ENCODE results near the gene TTLL8. TPM values are rescaled to one million over a fixed set of nuclear protein-coding genes. Genes with fewer than 3 reads are reported as not detected.

Gene TTLL8
- total RNA-seq, 2 donors from 2014 or later = not detected

DNA sequence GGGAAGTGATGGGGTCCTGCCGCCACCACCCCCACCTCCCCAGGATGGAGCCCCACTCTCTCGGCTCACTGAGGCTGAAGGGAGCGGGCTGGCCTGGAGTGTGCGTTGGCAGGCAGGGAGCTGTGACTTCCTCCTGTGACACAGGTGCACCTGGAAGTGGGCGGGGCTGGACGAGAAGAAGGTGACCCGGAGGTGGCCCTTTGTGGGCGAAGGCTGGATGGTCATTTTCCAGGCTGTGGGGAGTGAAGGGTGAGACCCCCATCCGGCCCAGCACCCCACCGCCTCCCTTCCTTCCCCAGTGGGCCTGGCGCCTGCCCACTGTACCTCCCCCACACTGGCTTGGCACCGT lies 60.9 kb downstream of the TTLL8 start:
- peak; percentile 87 for DNase-seq
- Histone ChIP-seq H3K27me3 (peaks cover 10% of the 10 kb centered on the region), H3K36me3 (no peaks in the 10 kb centered on the region), H3K4me1 (peaks cover 9% of the 10 kb centered on the region), H3K9ac (ENCODE audit: low read depth in 2 of 2, low read length in 2 of 2) (peak overlapping the region in 1 of 2 donors; percentile 4), H3K4me3 (no peak overlapping the region), H3K9me3 (no peaks in the 10 kb centered on the region), H3K27ac (peak overlapping the region; percentile 67)
- TF ChIP-seq CTCF (IDR thresholded peaks at IDR 0.05) = no peak
- intact Hi-C loops (cut with DNase I) = no loop called here

DNA sequence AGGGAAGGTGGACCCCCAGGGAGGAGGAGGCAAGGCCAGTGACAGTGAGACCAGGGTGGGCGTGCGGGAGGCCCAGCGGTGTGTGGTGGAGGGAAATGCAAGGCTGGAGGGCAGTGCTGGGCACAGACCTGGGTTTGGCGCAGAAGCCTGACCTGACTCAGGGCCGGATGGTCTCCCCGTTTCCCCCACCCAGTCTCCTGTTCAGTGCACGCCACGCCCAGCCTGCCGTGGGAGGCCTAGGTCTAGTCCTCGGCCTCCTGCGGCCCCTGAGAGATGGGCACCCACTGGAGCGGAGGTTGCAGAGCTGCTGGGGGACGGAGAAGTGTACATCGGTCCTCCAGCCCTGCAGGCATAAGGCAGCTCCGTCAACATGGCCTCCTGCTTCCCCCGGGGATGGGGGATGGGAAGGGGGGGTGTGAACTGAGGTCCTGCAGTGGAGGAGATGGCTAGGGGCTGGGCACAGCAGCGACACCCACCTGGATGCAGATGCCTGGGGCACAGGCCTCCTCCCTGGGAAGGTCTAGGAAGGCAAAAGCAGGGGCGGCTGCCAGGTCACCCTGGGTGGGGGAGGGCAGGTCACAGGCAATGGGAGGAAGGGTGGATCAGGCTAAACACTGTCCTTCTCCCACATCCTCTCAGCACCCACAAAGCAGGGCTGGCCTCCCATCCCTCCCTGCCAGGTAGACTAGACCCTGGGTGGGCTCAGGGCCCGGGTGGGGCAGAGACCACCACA lies 61.4 kb downstream of the TTLL8 start:
- Histone ChIP-seq H3K36me3 (no peaks in the 10 kb centered on the region), H3K4me3 (no peak overlapping the region), H3K27me3 (peaks cover 10% of the 10 kb centered on the region), H3K9ac (ENCODE audit: low read depth in 2 of 2, low read length in 2 of 2) (peak overlapping the region in 1 of 2 donors; percentile 4), H3K4me1 (peaks cover 9% of the 10 kb centered on the region), H3K9me3 (no peaks in the 10 kb centered on the region), H3K27ac (peak overlapping the region; percentile 67)
- DNase-seq = no peak
- no peak for TF ChIP-seq CTCF (IDR thresholded peaks at IDR 0.05)
- intact Hi-C loops (cut with DNase I) = no loop called here

GRCh38 chr22:49996119-49996517 lies 62.0 kb downstream of the TTLL8 start:
- Histone ChIP-seq H3K27ac (peak overlapping the region; percentile 67), H3K27me3 (peaks cover 10% of the 10 kb centered on the region), H3K4me1 (peaks cover 9% of the 10 kb centered on the region), H3K4me3 (no peak overlapping the region), H3K36me3 (no peaks in the 10 kb centered on the region), H3K9me3 (no peaks in the 10 kb centered on the region), H3K9ac (ENCODE audit: low read depth in 2 of 2, low read length in 2 of 2) (no peak overlapping the region)
- no peak for TF ChIP-seq CTCF (IDR thresholded peaks at IDR 0.05)
- peak; percentile 67 for DNase-seq
- intact Hi-C loops (cut with DNase I) = no loop called here

- Histone ChIP-seq H3K27ac (no peak overlapping the region), H3K9me3 (no peaks in the 10 kb centered on the region), H3K36me3 (no peaks in the 10 kb centered on the region), H3K4me3 (no peak overlapping the region), H3K9ac (ENCODE audit: low read depth in 2 of 2, low read length in 2 of 2) (no peak overlapping the region), H3K27me3 (peaks cover 7% of the 10 kb centered on the region), H3K4me1 (peaks cover 9% of the 10 kb centered on the region)
- TF ChIP-seq CTCF (IDR thresholded peaks at IDR 0.05) = no peak
- intact Hi-C loops (cut with DNase I) = no loop called here
- peak; percentile 22 for DNase-seq
Measured at GRCh38 chr22:49995361-49996118, 62.6 kb downstream of the TTLL8 start.

DNA sequence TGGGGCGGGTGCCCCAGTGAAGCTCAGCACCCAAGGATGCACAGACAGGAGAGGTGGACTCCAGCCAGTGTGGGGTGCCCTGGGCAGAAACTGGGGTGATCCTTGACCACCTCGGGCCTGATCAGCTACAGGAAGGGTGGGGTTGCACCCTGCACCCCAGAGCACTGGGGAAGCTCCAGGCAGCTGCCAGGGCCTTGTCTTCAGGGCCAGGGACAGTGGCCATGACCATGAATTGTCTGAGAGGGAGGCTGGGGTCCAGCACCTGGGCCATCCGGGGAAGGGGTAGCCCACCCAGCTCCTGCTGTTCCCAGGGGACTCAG lies 63.1 kb downstream of the TTLL8 start:
- no peaks in the 10 kb centered on the region for H3K9me3 ChIP-seq
- H3K27ac ChIP-seq = no peak overlapping the region
- no peak for DNase-seq
- H3K27me3 ChIP-seq = peaks cover 3% of the 10 kb centered on the region
- H3K36me3 ChIP-seq = no peaks in the 10 kb centered on the region
- no peak for TF ChIP-seq CTCF (IDR thresholded peaks at IDR 0.05)
- H3K4me1 ChIP-seq = peaks cover 9% of the 10 kb centered on the region
- H3K4me3 ChIP-seq = no peak overlapping the region
- intact Hi-C loops (cut with DNase I) = no loop called here
- no peak overlapping the region for H3K9ac ChIP-seq (ENCODE audit: low read depth in 2 of 2, low read length in 2 of 2)
